ENCODE measurements around the gene ARAP1.

GRCh38 chr11:72780296-72781062, 28.3 kb upstream of the ARAP1 start:
- TF ChIP-seq ZNF274 (IDR thresholded peaks at IDR 0.05; ENCODE audit: low read depth, low read length) (no peak), YY1 (IDR thresholded peaks at IDR 0.05; ENCODE audit: insufficient read depth, insufficient read length) (no peak), SUZ12 (IDR thresholded peaks at IDR 0.05; ENCODE audit: extremely low read depth, insufficient read depth, insufficient read length) (no peak)
